Brain microvascular endothelial cell (primary cell): ENCODE data around the gene RAPH1.

Experiments
- DNase-seq: peaks from one replicate; pipeline ENCODE4 v3.0.0-alpha.2; 2020
- H3K27ac ChIP-seq: fragments of 250-450 bp; sonication (Bioruptor Pico); 2 replicates; pipeline ENCODE4 v1.5.1; 2020; ENCODE audit warnings: mild to moderate bottlenecking, moderate library complexity
- H3K27me3 ChIP-seq: fragments of 250-450 bp; sonication (Bioruptor Pico); replicated peaks from 2 replicates; pipeline ENCODE4 v1.5.1; 2020; ENCODE audit warnings: mild to moderate bottlenecking
- H3K36me3 ChIP-seq: fragments of 250-450 bp; sonication (Bioruptor Pico); replicated peaks from 2 replicates; pipeline ENCODE4 v1.5.1; 2020; ENCODE audit warnings: mild to moderate bottlenecking
- H3K4me3 ChIP-seq: 2 replicates; pipeline ENCODE4 v1.5.1; 2011; ENCODE audit warnings: low read depth, mild to moderate bottlenecking, control low read depth, low read length, moderate library complexity
- CTCF ChIP-seq: IDR thresholded peaks from 2 replicates; pipeline ENCODE4 v1.5.1; 2011; ENCODE audit warnings: low read depth, mild to moderate bottlenecking, moderate library complexity, low read length, control low read depth, inconsistent platforms; ENCODE audit errors: missing control alignments
- in situ Hi-C: cut with HindIII; loops from 2 replicates; pipeline ENCODE4 v1.10.0; 2017; ENCODE audit warnings: low sequenced_read_pairs, low pct_ligation_motif_present

Gene RAPH1

GRCh38 chr2:203569677-203570316, 34.7 kb upstream of the RAPH1 start:
- Histone ChIP-seq H3K27ac (no peak overlapping the region), H3K4me3 (no peak overlapping the region), H3K27me3 (no peaks in the 10 kb centered on the region), H3K36me3 (no peaks in the 10 kb centered on the region)
- no peak for TF ChIP-seq CTCF
- DNase-seq: no peak
- in situ Hi-C loops: no loop called here

- Histone ChIP-seq H3K27ac (no peak overlapping the region), H3K4me3 (no peak overlapping the region), H3K27me3 (no peaks in the 10 kb centered on the region), H3K36me3 (no peaks in the 10 kb centered on the region)
- no peak for DNase-seq
- in situ Hi-C loops: no loop called here
- TF ChIP-seq CTCF: no peak
These were observed 32.6 kb upstream of the RAPH1 start for GRCh38 chr2:203567691-203568090.

- Histone ChIP-seq H3K36me3 (no peaks in the 10 kb centered on the region), H3K4me3 (no peak overlapping the region), H3K27ac (no peak overlapping the region), H3K27me3 (no peaks in the 10 kb centered on the region)
- in situ Hi-C loops: no loop called here
- no peak for DNase-seq
- no peak for TF ChIP-seq CTCF
These were observed 31.1 kb upstream of the RAPH1 start for GRCh38 chr2:203566161-203566560.

- no peaks in the 10 kb centered on the region for H3K36me3 ChIP-seq
- TF ChIP-seq CTCF: no peak
These were observed 30.0 kb upstream of the RAPH1 start for GRCh38 chr2:203565076-203565475.

GRCh38 chr2:203562268-203562667, 27.2 kb upstream of the RAPH1 start:
- no peak overlapping the region for H3K27ac ChIP-seq
- no peak for TF ChIP-seq CTCF
- H3K27me3 ChIP-seq: no peaks in the 10 kb centered on the region
- no peaks in the 10 kb centered on the region for H3K36me3 ChIP-seq
- in situ Hi-C loops: no loop called here
- H3K4me3 ChIP-seq: no peak overlapping the region
- DNase-seq: no peak

More at GRCh38 chr2:203565076-203565475, 30.0 kb upstream of the RAPH1 start:
- Histone ChIP-seq H3K4me3 (no peak overlapping the region), H3K27ac (no peak overlapping the region), H3K27me3 (no peaks in the 10 kb centered on the region)
- no peak for DNase-seq
- in situ Hi-C loops: no loop called here

- in situ Hi-C loops: no loop called here
- H3K27me3 ChIP-seq: no peaks in the 10 kb centered on the region
- no peak for DNase-seq
- no peaks in the 10 kb centered on the region for H3K36me3 ChIP-seq
- H3K27ac ChIP-seq: no peak overlapping the region
- no peak overlapping the region for H3K4me3 ChIP-seq
- TF ChIP-seq CTCF: no peak
These were observed 24.5 kb upstream of the RAPH1 start for GRCh38 chr2:203559641-203560040.
